GM18517 (cell line): Measurements from ENCODE around the gene NEK10.
"Not testable (repeated sequence)": the region's sequence is repeated elsewhere in the genome, so short reads cannot be mapped to it uniquely, and the experiment has no call there.

ENCODE experiments used
- ATAC-seq: cut with Tn5 transposase; IDR thresholded peaks from one replicate; pipeline ENCODE4 v1.9.1; 2021; ENCODE audit warnings: mild to moderate bottlenecking, moderate library complexity; ENCODE audit not compliant: unreplicated experiment

The NEK10 gene

DNA sequence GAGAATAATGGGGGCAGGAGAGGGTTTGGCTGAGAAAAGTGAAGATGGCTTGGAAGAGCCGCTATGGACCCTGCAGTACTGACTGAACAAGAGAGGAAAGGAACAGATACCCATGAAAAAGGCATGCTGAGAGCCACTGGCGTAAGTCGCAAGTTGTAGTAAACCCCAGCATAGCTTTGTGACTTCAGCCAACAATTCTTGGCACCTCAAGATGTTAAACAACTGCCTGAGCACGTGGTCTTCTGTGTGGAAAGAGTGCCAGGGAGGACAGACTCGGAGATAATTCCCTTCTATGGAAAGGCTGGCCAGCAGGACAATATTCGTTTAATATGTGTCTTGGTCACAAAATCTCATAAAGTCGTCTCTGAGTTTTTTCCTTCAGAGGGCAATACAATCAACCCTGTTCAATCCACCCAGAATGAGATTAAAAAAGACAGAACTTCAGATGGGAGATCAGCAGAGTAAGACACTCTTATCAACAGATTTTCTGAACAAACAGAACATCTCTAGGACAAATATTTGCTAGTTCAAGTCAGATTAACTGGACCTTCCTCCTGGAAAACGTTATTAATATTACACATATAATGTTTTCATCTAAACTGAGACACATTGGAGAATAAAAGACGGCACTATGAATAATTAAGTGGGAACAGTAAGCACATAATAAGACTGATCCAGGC is 49.2 kb downstream of the NEK10 start:
- no peak for ATAC-seq

GRCh38 chr3:27319304-27319703 is 49.9 kb downstream of the NEK10 start:
- no peak for ATAC-seq

GRCh38 chr3:27317096-27317495 is 52.1 kb downstream of the NEK10 start:
- ATAC-seq: no peak

- no peak for ATAC-seq
Observed at GRCh38 chr3:27315003-27315402, 54.2 kb downstream of the NEK10 start.

- ATAC-seq: peak; percentile 93
Observed at GRCh38 chr3:27312044-27312668, 57.0 kb downstream of the NEK10 start.

GRCh38 chr3:27311400-27311799 is 57.8 kb downstream of the NEK10 start:
- ATAC-seq: no peak

- ATAC-seq: no peak
Observed at GRCh38 chr3:27310688-27311087, 58.5 kb downstream of the NEK10 start.

GRCh38 chr3:27307566-27307965 is 61.6 kb downstream of the NEK10 start:
- ATAC-seq: no peak

GRCh38 chr3:27302891-27303290 is 66.3 kb downstream of the NEK10 start:
- no peak for ATAC-seq

- not testable (repeated sequence) for ATAC-seq
Observed at GRCh38 chr3:27298981-27299380, 70.2 kb downstream of the NEK10 start.

- ATAC-seq: no peak
Observed at GRCh38 chr3:27293939-27294338, 75.2 kb downstream of the NEK10 start.

DNA sequence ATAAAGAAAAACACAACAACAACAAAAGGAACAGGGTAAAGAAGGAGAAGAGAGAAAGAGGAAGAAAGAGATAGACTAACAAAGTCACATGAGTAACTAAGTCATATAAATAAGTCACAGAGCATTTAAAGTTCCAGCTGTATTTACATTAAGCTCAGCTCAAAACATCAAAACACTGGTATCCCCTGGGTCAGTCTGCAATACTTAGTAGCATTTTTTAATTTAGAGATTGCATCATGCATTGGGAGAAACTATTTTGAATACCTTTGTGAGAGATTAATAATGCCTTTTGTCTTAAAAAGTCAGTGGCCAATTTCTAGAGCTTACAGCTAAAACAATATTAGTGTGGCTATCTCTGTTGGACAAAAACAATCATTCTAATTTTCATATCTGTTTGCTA is 78.4 kb downstream of the NEK10 start:
- ATAC-seq: no peak

DNA sequence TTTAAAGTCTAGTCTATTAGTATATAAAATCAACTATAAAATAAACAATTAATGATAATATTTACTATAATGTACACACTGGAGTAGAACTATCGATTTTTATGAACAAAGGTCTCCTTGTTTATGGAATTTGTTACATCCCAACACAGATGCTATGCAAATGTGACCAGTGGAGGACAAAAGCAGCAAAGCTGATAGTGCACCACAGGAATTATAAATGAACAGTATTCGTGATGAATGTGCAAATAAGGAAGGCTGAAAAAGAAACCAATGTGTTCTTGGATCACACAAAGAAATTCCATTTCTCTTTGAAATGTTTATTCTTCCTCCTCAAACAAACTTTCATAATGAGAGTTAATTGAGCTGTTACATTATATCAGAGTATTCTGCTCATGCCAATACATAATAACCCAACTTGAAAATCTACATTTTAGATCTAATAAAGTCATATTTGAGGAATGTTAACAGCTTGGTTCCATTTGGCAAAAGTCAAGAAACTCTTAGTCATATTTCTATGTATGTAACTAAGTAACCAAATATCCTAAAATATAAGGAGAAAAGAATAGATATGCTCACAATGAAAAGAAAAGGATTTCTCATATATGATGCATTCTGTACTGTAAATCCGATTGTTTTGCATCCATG is 79.3 kb downstream of the NEK10 start:
- ATAC-seq: no peak

- no peak for ATAC-seq
Observed at GRCh38 chr3:27287052-27287451, 82.1 kb downstream of the NEK10 start.

GRCh38 chr3:27286467-27286866 is 82.7 kb downstream of the NEK10 start:
- not testable (repeated sequence) for ATAC-seq

DNA sequence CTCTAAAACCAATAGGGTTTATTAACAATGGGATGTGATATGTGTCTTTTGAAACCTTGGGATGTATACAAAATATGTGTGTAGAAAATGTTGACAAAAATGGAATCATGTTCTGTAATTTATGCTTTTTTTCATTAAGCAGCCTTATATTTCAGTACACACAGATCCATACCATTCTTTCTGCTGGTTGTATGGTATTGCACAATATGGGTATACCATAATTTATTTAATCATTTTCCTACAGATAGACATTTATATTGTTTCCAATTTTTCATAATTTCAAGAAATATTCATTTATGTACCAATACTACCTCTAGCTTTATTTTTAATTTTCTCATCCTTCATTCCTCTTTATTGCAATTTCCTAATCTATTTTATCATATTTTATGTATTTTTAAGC is 83.5 kb downstream of the NEK10 start:
- no peak for ATAC-seq

DNA sequence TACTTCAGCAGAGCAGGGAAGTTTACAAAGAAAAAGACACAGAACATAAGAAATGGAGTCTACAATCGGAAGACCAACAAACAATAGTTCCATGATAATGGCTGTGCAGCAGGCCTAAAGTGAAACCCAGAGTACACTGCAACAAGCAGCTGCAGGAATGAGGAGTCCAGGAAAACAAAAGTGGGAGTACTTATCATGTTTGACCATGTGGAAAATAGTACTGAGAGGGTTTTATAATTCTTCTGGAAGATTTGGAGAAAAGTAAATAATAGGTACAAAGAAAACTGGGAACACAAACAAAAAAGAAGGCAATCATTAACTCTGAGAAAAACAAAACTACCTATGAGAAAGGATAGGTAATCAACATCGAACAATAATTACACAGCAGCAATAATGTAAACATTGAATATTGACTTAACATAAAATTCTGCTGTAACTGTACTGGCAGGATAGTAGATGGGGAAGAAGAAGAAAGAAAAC is 87.5 kb downstream of the NEK10 start:
- ATAC-seq: no peak

- ATAC-seq: no peak
Observed at GRCh38 chr3:27279123-27279522, 90.1 kb downstream of the NEK10 start.

- ATAC-seq: no peak
Observed at GRCh38 chr3:27278383-27279055, 90.7 kb downstream of the NEK10 start.

DNA sequence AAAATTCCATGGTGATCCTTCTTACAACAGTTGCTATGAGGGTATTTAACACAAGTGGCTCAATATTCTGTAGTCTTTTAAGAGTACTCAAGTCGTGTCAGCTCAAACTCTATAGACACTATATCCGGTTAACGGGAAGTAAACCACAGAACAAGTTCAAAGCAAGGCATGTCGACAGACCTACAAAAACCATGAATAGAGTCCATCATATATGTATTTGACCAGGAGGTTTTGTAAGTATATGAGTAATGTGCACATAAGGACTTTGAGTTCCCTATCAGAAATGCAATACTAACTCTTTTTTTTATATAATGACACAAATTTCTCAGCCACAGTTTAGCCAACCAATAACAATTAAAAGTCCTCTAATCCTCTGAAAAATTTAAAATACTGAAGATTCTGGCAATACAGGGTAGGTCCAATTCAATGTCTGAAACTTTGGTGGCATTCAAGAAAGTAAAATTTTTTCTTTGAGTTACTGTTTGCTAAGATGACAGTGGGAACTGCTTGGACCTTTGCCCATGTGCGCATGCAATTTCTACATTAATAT is 93.7 kb downstream of the NEK10 start:
- ATAC-seq: no peak

DNA sequence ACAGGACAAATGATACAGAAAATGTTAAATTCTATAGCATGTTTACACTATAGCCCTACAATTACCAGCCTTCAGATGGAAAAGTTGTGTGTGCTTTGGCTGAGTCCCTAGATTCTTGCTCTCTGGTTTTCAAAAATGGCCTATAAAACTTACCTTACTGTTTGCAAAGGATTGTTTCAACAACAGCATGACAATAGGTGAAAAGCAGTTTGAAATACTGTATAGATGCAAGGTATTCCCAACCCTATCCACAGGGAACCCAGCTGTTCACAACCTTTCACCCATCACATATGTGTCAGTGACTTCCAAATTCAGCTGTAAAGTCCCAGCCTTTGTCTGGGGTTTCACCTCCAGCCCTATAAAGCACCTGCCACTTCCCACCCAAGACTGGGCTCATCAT is 97.3 kb downstream of the NEK10 start:
- no peak for ATAC-seq
